Placental epithelial cell (primary cell): ENCODE results near the gene SGK2. TPM values are rescaled to one million over a fixed set of nuclear protein-coding genes. Genes with fewer than 3 reads are reported as not detected.

Experiments used
- total RNA-seq: library from RNA; depleted of rRNA; stranded (reverse); fragments of >200 nt; gene quantifications from 2 replicates; pipeline ENCODE4 v1.2.3, GENCODE V29; 2012

Gene SGK2
- total RNA-seq, result 0.11 and 2.7 TPM in 2 replicates

DNA sequence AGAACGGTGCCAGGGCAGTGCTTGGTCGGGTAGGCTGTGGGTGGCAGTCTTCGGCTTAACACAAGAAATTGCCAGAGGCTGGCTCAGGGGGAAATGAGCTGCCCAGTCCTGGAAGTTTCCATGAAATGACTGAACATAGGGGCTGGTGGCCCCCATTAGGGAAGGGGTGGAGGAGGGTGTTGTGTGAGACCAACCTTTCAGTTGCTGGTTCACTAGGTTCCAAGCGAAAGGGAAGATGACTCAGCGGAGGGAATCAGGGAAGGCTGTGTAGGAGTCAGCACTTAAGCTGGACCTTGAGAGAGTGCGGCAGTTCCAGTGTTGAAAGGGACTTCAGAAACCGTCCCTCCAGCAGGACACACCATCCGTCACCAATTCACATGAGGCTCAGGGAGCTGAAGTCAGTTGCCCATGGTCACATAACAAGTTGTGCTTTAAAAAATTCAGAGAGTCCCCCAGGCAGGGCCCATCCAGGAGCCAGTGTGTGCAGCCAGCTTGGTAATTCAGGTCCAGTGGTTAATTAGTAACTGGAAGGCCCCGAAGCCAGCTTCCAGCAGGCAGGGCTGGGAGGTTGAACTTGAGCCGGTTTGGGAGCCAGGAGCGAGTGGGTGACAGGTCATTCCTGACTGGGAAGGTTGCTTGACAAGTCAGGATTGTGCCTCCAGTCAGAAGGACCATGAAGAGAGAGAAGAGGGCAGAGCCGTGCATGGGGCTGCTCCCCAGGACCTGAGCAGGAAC, at the start of gene SGK2:
Gene SGK2, plus strand, starts transcription at position 616 of the 735 bp plus-strand sequence. CDS start 7,469 bp downstream, outside the sequence.

DNA sequence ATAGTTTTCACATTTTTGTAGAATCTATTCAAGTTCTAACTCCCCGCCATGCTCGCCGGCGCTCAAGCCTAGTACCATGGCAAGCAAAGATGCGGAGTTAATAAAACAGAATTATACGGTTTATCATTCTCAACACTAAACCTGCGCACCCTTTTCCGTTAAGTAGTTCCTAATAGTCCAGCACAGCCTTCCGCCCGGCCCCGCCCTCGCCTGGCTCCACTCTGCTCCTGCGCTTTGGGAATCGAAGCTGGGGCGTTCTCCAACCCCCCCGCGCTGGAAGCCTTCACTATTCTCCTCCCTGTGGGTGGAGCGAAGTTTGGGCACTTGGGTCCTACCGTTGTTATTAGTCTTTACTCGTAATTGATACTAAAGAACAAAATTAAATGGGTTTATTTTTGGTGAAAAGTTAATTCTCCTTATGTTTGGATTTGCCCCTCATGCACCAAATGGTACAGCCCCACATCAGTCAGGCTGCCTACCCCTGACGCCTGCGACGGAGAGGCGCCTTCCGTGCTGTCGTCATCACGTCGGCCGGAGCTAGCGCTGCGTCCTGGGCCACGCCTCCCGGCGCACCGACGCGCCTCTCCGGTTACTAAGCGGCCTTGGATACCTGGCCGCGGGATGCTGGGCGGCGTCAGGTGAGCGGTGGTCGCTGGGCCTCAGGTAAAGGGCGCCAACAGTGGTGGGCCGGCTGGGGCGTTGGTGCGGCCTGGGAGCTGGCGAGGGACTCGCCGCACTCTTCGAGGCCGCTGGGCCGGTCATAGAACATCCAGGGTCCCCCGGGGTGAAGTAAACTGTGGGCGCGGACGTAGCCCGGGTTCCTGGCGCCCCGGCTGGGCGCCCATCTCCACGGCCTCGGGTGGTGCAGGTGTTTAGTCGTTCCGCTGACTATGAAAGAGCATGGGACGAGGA, 31.8 kb downstream of the SGK2 start, which contains the start of gene IFT52:
Gene IFT52, plus strand, starts transcription at position 546 of the 912 bp plus-strand sequence. CDS start 3,762 bp downstream, outside the sequence.

Other genes starting within 250 kb of the SGK2 start
- gene SRSF6, start 101.1 kb upstream of the SGK2 start, total RNA-seq, result 62.4 and 73.4 TPM in 2 replicates
- gene L3MBTL1, start 51.3 kb upstream of the SGK2 start, total RNA-seq, result 14.9 and 25.1 TPM in 2 replicates
- gene IFT52, start 31.9 kb downstream of the SGK2 start, total RNA-seq, result 35.7 and 47.5 TPM in 2 replicates
- 6.3 and 45.0 TPM in 2 replicates for gene MYBL2, start 108.1 kb downstream of the SGK2 start, total RNA-seq
- not detected in 2 replicates for gene GTSF1L, start 168.0 kb downstream of the SGK2 start, total RNA-seq